Measurements from ENCODE around the gene PDZD2. TPM values are rescaled to one million over a fixed set of nuclear protein-coding genes. Genes with fewer than 3 reads are reported as not detected.

PDZD2 gene
- total RNA-seq, 4 donors from 2014 or later = 2.8 to 5.3 (median 4.0) TPM

- Histone ChIP-seq H3K27ac (no peak overlapping the region), H3K36me3 (no peaks in the 10 kb centered on the region), H3K4me1 (peaks cover 0 to 17% of the 10 kb centered on the region in 2 donors), H3K9me3 (no peaks in the 10 kb centered on the region), H3K4me3 (no peak overlapping the region), H3K27me3 (no peaks in the 10 kb centered on the region)
- no peak for DNase-seq
- intact Hi-C loops (cut with DNase I; ENCODE audit: low total_unique reads) = no loop called here
- ATAC-seq = peak; percentile 41 to 69
- in situ Hi-C loops (cut with MboI; ENCODE audit: low sequenced_read_pairs in 4 of 4) = no loop called here
- TF ChIP-seq CTCF (IDR thresholded peaks at IDR 0.05 in 4 of 5, conservative IDR thresholded peaks at IDR 0.05 in 1 of 5) (no peak), POLR2A (IDR thresholded peaks at IDR 0.05) (no peak)
These were observed 94.4 kb downstream of the PDZD2 start for GRCh38 chr5:31733371-31733770.

DNA sequence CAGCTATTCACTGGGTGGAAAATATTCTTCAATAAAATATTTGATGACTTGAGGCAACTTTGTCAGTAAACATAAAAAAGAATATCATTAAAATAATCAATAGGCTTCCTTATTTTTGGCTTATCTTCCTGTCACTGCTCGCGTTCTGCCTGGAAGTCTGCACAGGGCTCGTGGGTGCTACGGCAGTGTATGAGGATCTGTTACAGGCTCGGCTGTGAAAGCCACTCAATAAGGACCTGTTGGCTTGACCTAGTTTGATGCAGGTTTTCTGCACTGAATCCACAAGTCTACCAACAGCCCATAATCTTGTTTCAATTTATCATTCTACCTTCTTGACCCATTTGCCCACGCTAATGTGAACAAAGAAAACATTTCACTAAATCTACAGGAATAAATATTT lies 97.2 kb downstream of the PDZD2 start:
- ATAC-seq (no peak), DNase-seq (no peak)
- peaks cover 0 to 20% of the 10 kb centered on the region in 2 donors for H3K4me1 ChIP-seq
- in situ Hi-C loops (cut with MboI; ENCODE audit: low sequenced_read_pairs in 4 of 4) = loop anchor here in 1 of 4 donors (5.0 kb wide), 1 partner anchor 79 kb away; no protein-coding TSS in a partner anchor
- no peak overlapping the region for H3K27ac ChIP-seq
- no peaks in the 10 kb centered on the region for H3K27me3 ChIP-seq
- TF ChIP-seq POLR2A (IDR thresholded peaks at IDR 0.05) = no peak
- no peak for TF ChIP-seq CTCF (IDR thresholded peaks at IDR 0.05 in 4 of 5, conservative IDR thresholded peaks at IDR 0.05 in 1 of 5)
- intact Hi-C loops (cut with DNase I; ENCODE audit: low total_unique reads) = no loop called here
- H3K9me3 ChIP-seq = no peaks in the 10 kb centered on the region
- no peaks in the 10 kb centered on the region for H3K36me3 ChIP-seq
- no peak overlapping the region for H3K4me3 ChIP-seq

- in situ Hi-C loops (cut with MboI; ENCODE audit: low sequenced_read_pairs in 4 of 4) (loop anchor here in 1 of 4 donors (5.0 kb wide), 1 partner anchor 81 kb away; no protein-coding TSS in a partner anchor), intact Hi-C loops (cut with DNase I; ENCODE audit: low total_unique reads) (no loop called here)
- H3K9me3 ChIP-seq = no peaks in the 10 kb centered on the region
- H3K4me3 ChIP-seq = no peak overlapping the region
- H3K4me1 ChIP-seq = peaks cover 0 to 24% of the 10 kb centered on the region in 2 donors
- no peak overlapping the region for H3K27ac ChIP-seq
- no peak for TF ChIP-seq POLR2A (IDR thresholded peaks at IDR 0.05)
- no peak for TF ChIP-seq CTCF (IDR thresholded peaks at IDR 0.05 in 4 of 5, conservative IDR thresholded peaks at IDR 0.05 in 1 of 5)
- ATAC-seq (peak in 1 of 2 donors; percentile 43), DNase-seq (no peak)
- no peaks in the 10 kb centered on the region for H3K27me3 ChIP-seq
- H3K36me3 ChIP-seq = no peaks in the 10 kb centered on the region
These were observed 99.3 kb downstream of the PDZD2 start for GRCh38 chr5:31738199-31738598.

- ATAC-seq = peak; percentile 41 to 88
- Histone ChIP-seq H3K36me3 (no peaks in the 10 kb centered on the region), H3K4me1 (peaks cover 0 to 22% of the 10 kb centered on the region in 2 donors), H3K9me3 (no peaks in the 10 kb centered on the region), H3K27me3 (no peaks in the 10 kb centered on the region), H3K4me3 (no peak overlapping the region), H3K27ac (no peak overlapping the region)
- TF ChIP-seq POLR2A (IDR thresholded peaks at IDR 0.05) (no peak), CTCF (IDR thresholded peaks at IDR 0.05 in 4 of 5, conservative IDR thresholded peaks at IDR 0.05 in 1 of 5) (no peak)
- intact Hi-C loops (cut with DNase I; ENCODE audit: low total_unique reads) (no loop called here), in situ Hi-C loops (cut with MboI; ENCODE audit: low sequenced_read_pairs in 4 of 4) (no loop called here)
- DNase-seq = peak; percentile 18 to 30
These were observed 102.6 kb downstream of the PDZD2 start for GRCh38 chr5:31741496-31741895.

DNA sequence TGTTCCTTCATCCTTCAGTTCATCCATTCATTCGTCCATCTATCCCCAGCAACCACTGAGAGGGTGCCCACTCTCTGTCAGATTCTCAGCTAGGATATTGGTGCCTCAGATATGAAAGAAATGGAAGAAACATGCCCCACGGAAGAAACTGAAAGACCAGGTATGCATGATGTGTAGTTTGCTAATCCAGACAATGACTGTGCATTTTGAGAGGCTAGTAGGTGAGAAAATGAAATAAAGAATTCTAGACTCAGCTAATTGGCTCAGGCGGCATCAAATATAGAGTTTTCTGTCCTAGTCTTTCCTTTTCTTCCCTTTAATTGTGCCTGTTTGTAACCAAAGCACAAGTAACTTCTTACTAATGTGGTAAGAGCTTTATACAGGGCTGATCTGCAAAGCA lies 104.7 kb downstream of the PDZD2 start:
- Histone ChIP-seq H3K4me3 (no peak overlapping the region), H3K27me3 (no peaks in the 10 kb centered on the region), H3K9me3 (no peaks in the 10 kb centered on the region), H3K27ac (no peak overlapping the region), H3K36me3 (no peaks in the 10 kb centered on the region), H3K4me1 (peaks cover 0 to 11% of the 10 kb centered on the region in 2 donors)
- in situ Hi-C loops (cut with MboI; ENCODE audit: low sequenced_read_pairs in 4 of 4) (no loop called here), intact Hi-C loops (cut with DNase I; ENCODE audit: low total_unique reads) (no loop called here)
- no peak for DNase-seq
- no peak for ATAC-seq
- no peak for TF ChIP-seq CTCF (IDR thresholded peaks at IDR 0.05 in 4 of 5, conservative IDR thresholded peaks at IDR 0.05 in 1 of 5)
- no peak for TF ChIP-seq POLR2A (IDR thresholded peaks at IDR 0.05)

Data from gastrocnemius medialis (tissue), 4 donors.